T-helper 9 cell (primary cell): ENCODE results near the gene TPSD1.
"Not testable (repeated sequence)": the region's sequence is repeated elsewhere in the genome, so short reads cannot be mapped to it uniquely, and the experiment has no call there.

Experiments
- DNase-seq: peaks from one replicate; pipeline ENCODE4 v3.0.0-alpha.2; 2020

The TPSD1 gene

DNA sequence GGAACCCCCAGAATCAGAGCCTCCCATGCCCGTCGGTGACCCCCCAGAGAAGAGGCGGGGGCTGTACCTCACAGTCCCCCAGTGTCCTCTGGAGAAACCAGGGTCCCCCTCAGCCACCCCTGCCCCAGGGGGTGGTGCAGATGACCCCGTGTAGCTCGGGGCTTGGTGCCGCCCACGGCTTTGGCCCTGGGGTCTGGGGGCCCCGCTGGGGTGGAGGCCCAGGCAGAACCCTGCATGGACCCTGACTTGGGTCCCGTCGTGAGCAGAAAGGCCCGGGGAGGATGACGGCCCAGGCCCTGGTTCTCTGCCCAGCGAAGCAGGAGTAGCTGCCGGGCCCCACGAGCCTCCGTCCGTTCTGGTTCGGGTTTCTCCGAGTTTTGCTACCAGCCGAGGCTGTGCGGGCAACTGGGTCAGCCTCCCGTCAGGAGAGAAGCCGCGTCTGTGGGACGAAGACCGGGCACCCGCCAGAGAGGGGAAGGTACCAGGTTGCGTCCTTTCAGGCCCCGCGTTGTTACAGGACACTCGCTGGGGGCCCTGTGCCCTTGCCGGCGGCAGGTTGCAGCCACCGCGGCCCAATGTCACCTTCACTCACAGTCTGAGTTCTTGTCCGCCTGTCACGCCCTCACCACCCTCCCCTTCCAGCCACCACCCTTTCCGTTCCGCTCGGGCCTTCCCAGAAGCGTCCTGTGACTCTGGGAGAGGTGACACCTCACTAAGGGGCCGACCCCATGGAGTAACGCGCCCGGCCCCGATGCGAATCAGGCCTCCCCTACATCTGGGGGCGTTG, 34.8 kb upstream of the TPSD1 start:
- no peak for DNase-seq

DNA sequence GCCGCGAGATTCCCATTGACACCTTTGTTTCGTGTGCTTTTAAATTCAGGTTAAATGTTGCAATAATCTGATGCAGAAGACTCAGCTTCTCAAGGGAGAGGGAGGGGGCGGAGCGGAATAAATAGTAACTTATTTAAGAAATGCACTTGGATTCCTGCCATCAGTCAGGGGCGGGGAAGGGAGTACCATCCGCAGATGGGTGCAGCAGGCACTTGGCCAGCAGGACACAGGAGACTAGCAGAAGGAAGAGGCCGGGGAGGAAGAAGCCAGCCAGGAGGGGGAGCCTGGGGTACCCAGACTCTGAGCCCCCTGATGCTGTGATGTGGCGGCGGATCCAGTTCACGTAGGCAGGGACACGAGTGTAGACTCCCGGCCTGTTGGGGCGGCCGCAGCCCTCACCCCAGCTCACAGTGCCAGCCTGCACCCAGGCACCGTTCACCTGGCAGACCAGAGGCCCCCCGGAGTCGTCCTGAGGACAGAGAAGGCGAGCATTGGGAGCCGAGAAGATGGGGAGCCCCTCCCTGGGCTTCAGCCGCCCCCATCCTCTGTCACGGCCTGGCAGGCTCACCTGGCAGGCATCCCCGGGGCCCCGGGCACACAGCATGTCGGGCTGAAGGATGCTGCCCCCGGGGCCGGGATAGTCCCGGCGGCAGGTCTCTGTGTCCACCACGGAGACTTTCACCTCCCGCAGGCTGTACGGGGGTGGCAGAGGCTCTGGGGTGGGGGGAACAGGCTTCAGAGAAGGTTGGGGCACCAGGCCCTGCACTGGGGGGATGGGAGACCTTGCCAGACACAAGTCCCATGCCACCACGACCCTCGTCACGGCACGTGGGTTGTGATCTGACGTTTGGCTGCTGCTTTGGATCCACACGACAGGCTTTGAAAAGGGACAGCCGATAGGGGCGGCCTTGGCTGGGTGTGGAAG, 34.0 kb upstream of the TPSD1 start:
- DNase-seq: no peak

DNA sequence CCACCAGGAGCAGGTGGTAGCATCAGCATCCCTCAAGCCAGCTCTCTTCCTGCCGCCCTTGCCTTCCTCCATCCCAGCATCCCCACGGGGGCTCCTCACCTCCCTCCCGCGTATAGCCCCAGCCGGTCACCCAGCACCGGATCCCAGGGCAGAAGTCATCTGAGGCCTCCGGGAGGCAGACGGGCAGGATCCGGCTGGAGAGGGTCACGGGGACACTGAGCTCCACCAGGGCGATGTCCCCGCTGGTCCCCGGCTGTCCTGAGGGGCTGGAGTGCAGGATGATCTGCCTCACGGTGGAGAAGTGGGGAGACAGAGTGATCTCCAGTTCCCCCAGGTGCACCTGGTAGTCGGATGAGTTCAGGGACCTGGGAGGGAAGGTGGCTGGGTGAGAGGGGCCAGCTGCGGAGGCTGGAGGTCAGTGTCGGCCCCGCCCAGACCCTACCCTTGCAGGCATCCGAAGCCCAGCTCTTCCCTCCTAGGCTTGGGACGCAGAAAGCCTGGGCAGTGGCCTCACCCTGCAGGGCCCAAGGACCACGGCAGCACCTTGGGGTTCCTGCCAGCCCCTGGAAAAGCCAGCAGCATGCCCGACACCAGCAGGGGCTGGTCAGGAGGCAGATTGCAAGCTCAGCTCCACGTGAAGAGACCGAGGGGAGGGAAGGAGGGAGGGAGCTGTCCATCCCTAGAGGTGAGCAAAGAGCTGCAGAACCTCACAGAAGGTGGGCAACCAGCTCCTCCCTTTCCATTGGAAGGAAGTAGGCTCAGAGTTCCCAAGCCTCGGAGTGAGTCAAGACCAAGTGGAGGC, 33.1 kb upstream of the TPSD1 start:
- DNase-seq: no peak

DNA sequence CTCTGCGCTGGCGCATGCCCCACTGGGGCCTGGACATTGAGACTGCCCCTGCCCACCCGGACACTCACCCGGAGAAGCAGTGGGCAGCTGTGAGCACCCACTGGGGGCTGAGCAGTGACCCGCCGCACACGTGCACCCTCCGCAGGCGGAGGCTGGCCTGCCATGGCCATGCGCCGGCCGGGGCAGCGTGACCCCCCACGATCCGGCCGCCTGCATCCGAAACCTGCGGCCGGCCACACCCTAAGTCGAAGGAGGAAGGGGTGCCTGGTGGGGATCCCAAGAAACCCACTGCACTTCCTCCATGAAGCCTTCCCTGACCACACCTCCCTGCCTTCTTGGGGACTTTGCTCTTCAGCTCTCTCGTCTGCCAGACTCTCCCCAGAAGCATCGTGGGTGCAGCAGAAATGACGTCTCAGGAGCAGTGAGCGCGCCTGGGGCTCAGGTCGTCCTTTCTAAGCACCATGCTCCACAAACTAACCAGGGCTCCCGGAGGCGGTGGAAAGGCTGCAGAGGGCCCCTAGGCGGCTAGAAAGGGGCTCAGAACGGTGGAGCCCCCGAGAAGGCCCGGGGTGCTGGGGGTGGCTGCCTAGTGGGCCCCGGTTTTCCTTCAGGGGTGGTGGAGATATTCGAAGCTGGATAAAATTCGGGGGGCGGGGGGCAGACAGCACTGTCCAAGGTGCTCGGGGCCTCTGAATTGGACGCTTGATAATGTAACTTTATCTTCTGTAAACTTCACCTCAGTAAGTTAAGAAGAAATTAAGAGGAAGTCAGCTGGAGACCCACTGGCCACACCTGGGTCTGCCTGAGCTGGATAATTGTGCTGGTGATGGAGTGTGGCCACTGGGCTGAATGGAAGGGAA, 32.3 kb upstream of the TPSD1 start:
- no peak for DNase-seq

DNA sequence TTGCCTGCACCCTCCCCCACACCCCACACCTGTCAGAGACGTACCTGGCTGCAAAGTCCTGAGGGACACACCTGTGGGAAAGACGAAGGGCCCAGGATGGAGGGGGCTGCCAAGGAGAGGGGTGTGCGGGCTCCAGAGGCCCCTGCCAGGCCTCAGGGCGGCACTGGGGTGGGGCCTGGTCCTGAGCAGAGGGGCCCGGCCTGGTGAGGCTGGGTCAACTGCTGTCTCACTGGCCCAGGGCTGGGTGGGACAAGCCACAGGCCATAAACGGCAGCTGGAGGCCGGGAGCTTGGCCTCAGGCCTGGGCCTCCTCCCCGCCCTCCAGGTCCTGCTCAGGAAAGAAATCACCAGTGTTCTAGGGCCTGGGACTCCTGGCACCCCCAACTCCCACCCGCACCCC, 31.3 kb upstream of the TPSD1 start:
- DNase-seq: no peak

DNA sequence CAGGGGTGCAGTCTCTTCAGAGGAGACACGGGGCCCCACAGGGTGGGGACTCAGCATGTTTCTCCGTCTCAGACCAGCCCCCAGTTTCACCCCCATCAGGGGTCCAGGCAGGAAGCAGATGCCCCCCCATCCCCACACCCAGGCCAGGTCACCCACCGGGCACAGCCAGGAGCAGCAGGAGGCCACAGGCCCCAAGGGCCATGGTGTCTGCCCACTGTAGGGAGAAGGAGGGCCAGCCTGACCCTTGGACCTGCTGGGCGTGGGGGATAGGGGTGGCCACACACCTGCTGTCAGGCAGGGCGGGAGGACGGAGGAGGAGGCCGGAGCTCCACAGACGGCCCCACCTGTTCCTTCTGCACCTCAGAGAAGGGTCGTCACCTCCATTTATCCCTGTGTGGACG, 30.8 kb upstream of the TPSD1 start, which contains the start of gene TPSG1:
Gene TPSG1 (minus strand): TSS at position 218 of the 401 bp plus-strand sequence. CDS start 16 bp downstream, at position 202.
- no peak for DNase-seq

DNA sequence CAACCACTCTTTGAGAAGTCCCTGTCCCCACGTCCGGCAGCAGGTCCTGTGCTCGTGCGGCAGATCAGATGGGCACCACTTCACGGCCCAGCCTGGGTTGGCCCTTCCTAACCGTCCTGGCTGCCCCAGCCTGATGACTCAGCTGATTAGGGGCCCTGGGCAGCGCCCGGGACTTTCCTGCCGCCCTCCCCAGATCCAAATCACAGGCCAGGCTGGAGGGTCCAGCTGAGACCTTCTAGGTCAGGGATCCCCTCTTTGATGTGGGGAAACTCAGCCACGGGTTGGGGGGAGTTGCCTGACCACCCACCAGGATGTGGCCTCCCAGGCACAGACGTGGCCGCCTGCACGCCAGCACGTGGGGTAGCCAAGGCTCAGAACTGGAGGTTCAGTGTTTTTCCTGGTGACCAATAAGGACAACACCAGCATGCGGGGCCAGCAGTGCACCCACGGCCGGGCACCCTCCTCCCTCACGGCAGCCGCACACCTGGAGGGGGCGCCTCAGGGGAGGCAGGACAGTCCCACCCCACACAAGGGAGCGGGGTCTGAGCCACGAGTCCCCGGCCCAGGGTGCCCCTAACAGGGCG, 30.0 kb upstream of the TPSD1 start:
- not testable (repeated sequence) for DNase-seq

DNA sequence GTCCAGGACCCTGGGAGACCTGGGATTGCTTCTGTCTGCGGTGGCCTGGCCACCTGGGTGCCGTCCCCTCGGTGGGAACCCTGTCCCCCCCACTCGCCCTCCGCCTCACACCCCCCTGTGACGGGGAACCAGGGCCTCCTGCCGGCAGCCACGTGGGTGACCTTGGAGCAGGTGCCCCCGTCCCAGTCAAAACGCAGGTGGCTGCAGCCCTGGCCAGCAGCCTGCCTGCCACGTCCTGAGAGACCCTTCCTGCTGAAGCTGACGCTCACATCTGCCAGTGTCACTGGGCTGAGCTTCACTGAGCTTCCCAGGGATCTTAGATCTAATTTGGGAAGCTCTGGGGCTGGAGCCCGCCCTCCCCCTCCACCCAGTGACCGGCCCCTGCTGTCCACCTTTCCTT, 29.2 kb upstream of the TPSD1 start:
- not testable (repeated sequence) for DNase-seq

DNA sequence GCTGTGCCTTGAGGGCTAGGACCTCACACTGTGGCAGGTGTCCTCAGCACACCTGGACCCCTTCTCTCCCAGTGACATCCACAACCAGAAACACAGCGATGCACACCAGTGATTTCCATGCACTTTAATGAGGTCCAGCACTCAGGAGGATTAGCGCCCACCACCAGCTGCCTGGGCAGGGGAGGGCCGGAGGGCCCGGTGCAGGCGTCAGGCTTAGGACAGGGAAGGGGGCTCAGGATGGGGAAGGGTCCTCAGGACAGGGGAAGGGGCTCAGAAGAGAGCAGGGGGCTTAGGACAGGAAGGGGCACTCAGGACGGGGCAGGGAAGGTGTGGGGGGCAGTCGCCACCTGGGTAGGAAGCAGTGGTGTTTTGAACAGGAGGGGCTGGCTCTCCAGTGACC, 27.6 kb upstream of the TPSD1 start:
- DNase-seq: not testable (repeated sequence)

DNA sequence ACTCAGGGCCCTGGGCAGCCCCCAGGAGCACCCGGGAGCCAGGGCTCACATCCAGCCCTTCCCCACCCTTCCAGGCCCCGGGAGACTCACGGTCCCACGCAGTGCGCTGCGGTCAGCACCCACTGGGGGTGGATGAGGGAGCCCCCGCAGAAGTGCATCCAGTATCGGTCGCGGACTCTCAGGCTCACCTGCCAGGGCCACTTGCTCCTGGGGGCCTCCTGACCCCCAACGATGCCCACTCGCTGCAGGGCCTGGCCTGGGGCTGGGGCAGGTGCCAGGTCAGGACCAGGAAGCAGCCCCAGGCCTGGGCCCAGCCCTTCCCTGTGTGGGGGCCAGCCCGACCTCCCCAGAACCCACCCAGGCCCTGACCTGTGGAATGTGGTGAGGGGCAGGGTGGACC, 26.4 kb upstream of the TPSD1 start:
- DNase-seq: not testable (repeated sequence)

DNA sequence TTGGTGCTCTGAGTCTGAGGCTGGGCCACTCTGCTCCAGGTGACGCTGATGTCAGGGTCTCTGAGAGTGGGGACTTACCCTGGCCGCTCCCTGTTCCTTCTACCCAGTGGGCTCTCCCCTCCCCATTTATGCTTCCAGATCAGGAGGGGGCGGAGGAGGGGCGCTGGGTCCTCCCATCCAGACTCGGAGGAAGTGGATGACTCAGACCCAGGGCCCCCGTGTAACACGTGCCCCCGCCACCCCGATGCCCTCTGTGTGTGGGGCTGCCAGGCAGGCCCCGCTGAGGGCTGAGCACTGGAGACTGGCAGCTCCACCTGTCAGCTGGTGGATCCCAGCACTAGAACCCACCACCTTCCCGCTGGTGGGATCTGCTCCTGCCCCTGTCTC, 25.8 kb upstream of the TPSD1 start, which contains the start of gene TPSB2:
Gene TPSB2 (minus strand): TSS at position 101 of the 387 bp plus-strand sequence. CDS start 233 bp downstream, outside the sequence.
- DNase-seq: not testable (repeated sequence)

DNA sequence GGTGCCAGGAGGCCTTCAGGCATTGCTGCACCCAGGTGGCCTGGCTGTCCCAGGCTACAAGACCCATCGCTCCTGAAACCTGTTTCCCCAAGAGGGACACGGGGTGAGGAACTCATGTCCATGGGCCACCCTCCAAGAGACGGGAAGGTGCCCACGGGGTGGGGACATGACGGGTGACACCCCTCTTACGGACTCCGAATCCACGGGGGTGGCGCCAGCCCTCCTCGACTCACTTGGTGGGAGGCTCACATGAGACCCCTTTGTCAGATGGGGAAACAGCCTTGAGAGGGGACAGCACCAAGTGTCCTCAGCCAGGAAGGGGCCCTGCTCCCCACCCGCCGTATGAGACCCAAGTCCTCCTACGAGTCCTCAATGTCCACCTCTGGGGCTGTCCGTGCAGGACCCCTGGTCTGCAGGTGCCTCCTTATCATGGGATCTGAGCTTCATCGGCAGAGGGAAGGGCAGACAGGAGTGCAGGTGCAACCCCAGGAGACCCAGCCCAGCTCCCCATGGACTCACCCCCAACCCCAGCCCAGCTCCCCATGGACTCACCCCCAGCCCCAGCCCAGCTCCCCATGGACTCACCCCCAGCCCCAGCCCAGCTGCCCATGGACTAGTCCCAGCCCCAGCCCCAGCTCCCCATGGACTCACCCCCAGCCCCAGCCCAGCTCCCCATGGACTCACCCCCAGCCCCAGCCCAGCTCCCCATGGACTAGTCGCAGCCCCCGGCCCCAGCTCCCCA, 25.2 kb upstream of the TPSD1 start:
- not testable (repeated sequence) for DNase-seq

DNA sequence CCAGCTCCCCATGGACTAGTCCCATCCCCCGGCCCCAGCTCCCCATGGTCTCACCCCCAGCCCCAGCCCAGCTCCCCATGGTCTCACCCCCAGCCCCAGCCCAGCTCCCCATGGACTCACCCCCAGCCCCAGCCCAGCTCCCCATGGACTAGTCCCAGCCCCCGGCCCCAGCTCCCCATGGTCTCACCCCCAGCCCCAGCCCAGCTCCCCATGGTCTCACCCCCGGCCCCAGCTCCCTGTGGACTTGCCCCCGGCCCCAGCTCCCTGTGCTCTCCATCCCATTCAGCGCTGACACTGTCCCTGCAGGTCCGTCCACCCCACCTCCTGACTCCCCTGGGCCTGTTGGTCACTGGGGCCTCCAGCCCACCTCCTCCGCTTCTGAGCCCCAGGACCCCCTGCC, 24.6 kb upstream of the TPSD1 start:
- not testable (repeated sequence) for DNase-seq

DNA sequence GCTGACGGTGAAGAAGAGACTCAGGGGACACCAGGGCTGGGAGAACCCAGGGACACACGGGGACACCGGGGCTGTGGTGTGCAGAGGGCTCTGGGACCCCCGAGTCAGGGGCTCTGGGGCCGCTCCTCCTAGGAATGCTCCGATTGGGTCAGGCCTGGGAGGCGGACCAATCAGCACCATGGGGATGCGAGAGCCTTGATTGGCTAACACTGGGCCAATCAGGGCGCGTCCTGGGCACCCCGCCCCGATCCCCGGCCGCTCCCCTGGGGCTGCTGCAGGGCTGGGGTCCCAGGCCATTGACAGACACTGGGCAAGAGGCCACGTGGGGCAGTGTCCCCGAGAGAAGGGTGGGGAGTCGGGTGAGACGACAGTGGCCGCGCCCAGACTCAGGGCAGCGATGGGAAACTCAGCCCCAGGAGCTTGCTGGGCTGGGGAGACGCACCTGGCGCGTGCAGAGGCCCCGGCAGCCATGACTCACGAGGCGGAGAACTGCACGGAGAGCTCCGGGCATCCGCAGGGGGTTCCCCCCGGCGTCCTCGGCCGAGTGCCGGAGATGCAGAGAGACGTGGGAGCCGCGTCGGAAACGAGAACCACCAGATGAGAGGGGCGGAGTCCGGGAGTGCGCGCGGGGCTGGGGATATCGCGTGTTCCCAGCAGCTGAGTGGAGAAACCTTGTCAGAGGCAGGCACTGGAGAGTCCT, 23.7 kb upstream of the TPSD1 start:
- not testable (repeated sequence) for DNase-seq

DNA sequence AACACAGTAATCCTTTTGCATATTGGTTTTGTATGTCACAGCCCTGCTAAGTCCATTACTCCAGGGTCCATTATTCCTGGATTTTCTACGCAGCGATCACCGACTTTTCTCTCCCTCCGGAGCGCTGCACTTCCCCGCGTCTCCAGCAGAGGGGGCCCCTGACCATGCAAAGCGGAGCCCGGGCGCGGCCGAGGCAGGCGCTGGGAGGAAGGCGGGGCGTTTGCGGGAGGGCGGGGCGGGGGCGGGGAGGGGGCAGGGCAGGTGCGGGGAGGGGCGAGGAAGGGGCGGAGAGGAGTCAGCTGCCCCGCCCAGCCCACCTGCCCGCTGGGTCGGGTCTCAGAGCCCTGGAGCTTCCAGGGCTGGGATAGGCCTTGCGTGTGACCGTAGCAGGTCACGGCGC, 19.2 kb upstream of the TPSD1 start:
- DNase-seq: not testable (repeated sequence)

DNA sequence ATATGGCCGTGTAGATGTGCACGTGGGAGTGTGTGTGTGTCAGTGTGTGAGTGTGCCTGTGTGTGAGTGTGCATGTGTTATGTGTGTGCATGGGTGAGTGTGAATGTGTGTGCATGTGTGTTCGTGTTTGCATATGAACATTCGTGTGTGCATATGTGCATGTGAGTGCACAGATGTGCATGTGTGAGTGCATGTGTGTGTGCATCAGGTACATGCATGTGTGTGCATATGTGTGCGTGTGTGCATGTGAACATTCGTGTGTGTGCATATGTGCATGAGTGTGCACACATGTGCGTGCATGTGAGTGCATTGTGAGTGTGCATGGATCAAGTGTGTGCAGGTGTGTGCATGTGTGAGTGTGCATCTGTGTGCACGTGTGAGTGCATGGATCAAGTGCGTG, 17.9 kb upstream of the TPSD1 start:
- DNase-seq: no peak

DNA sequence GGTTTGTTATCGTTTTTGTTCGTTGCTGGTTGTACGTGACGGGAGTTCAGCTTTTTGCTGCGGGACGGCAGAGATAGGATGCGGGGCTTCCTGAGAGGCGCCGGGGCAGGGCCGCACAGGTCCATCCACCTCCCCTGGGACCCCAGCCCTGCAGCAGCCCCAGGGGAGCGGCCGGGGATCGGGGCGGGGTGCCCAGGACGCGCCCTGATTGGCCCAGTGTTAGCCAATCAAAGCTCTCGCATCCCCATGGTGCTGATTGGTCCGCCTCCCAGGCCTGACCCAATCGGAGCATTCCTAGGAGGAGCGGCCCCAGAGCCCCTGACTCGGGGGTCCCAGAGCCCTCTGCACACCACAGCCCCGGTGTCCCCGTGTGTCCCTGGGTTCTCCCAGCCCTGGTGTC, 17.0 kb upstream of the TPSD1 start:
- DNase-seq: not testable (repeated sequence)

DNA sequence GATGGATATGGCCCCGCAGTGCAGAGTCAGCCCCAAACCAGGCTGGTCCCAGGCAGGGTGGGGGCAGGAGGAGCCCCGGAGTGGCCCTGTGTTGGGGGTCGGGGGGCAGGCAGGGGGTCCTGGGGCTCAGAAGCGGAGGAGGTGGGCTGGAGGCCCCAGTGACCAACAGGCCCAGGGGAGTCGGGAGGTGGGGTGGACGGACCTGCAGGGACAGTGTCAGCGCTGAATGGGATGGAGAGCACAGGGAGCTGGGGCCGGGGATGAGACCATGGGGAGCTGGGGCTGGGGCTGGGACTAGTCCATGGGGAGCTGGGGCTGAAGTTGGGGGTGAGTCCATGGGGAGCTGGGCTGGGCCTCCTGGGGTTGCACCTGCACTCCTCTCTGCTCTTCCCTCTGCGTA, 16.3 kb upstream of the TPSD1 start:
- not testable (repeated sequence) for DNase-seq

DNA sequence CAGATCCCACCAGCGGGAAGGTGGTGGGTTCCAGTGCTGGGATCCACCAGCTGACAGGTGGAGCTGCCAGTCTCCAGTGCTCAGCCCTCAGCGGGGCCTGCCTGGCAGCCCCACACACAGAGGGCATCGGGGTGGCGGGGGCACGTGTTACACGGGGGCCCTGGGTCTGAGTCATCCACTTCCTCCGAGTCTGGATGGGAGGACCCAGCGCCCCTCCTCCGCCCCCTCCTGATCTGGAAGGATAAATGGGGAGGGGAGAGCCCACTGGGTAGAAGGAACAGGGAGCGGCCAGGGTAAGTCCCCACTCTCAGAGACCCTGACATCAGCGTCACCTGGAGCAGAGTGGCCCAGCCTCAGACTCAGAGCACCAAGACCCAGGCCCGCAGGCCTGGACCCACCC, 15.4 kb upstream of the TPSD1 start, which contains the start of gene TPSAB1:
Gene TPSAB1 (plus strand): TSS at position 270 of the 400 bp plus-strand sequence. CDS start 234 bp downstream, outside the sequence.
- DNase-seq: not testable (repeated sequence)

DNA sequence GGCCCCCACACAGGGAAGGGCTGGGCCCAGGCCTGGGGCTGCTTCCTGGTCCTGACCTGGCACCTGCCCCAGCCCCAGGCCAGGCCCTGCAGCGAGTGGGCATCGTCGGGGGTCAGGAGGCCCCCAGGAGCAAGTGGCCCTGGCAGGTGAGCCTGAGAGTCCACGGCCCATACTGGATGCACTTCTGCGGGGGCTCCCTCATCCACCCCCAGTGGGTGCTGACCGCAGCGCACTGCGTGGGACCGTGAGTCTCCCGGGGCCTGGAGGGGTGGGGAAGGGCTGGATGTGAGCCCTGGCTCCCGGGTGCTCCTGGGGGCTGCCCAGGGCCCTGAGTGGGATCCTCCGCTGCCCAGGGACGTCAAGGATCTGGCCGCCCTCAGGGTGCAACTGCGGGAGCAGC, 14.8 kb upstream of the TPSD1 start:
- not testable (repeated sequence) for DNase-seq
